Epithelial cell of proximal tubule (primary cell): ENCODE data around the gene LRRFIP2. TPM values are rescaled to one million over a fixed set of nuclear protein-coding genes. Genes with fewer than 3 reads are reported as not detected.
"Not testable (repeated sequence)": the region's sequence is repeated elsewhere in the genome, so short reads cannot be mapped to it uniquely, and the experiment has no call there.

Source experiments
- DNase-seq: peaks from one replicate; pipeline ENCODE4 v3.0.0-alpha.2; 2011; ENCODE audit warnings: low read depth
- H3K4me3 ChIP-seq: 2 replicates; pipeline ENCODE4 v1.5.1; 2011; ENCODE audit warnings: low read depth, mild to moderate bottlenecking, low read length
- total RNA-seq: library from RNA; depleted of rRNA; stranded (reverse); fragments of >200 nt; gene quantifications from 2 replicates; pipeline ENCODE4 v1.2.3, GENCODE V29; 2015
- TF ChIP-seq, protein P1 (sequence below): conservative IDR thresholded peaks from 2 replicates; pipeline ENCODE4 v1.5.1; 2012; ENCODE audit warnings: low read depth, mild to moderate bottlenecking, low read length

The LRRFIP2 gene
- total RNA-seq, 1 donor from 2014 or later, result 69.6 TPM

DNA sequence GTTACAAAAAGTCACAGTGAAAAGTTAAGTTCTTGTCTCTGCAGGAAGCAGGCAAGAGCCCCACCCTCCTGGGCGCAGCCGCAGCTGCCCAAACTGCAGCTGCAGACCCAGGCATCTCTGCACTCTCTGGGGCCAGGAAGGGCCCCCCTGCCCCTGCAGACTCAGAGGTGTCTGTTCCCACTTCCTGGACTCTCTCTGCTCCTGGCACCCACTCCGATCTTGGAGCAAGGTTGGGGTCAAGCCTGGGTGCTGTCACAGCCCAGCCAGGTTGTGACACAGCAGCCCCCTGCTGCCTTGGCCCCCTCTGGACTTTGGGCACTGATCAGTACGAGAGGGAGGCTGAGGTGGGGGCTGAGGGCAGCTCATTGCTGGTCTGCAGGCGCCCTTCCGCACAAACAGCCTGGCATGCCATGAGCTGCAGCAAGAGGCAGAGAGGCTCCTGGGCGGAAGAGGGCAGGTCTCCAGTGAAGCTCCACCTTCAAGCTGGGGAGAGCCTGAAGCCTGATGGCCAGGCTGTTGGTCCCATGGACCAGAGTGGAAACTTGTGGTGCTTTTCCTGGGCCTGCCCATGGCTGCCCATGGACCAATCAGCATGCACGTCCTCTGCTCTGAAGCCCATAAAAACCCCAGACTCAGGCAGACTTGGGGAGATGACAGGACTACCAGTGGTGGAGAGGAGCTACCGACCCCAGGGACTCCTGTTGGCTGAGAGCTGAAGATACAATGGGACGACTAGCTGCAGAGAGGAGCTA is 42.9 kb upstream of the LRRFIP2 start:
- H3K4me3 ChIP-seq, result no peak overlapping the region
- TF ChIP-seq, protein P1, sequence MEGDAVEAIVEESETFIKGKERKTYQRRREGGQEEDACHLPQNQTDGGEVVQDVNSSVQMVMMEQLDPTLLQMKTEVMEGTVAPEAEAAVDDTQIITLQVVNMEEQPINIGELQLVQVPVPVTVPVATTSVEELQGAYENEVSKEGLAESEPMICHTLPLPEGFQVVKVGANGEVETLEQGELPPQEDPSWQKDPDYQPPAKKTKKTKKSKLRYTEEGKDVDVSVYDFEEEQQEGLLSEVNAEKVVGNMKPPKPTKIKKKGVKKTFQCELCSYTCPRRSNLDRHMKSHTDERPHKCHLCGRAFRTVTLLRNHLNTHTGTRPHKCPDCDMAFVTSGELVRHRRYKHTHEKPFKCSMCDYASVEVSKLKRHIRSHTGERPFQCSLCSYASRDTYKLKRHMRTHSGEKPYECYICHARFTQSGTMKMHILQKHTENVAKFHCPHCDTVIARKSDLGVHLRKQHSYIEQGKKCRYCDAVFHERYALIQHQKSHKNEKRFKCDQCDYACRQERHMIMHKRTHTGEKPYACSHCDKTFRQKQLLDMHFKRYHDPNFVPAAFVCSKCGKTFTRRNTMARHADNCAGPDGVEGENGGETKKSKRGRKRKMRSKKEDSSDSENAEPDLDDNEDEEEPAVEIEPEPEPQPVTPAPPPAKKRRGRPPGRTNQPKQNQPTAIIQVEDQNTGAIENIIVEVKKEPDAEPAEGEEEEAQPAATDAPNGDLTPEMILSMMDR, result no peak
- DNase-seq, result no peak

DNA sequence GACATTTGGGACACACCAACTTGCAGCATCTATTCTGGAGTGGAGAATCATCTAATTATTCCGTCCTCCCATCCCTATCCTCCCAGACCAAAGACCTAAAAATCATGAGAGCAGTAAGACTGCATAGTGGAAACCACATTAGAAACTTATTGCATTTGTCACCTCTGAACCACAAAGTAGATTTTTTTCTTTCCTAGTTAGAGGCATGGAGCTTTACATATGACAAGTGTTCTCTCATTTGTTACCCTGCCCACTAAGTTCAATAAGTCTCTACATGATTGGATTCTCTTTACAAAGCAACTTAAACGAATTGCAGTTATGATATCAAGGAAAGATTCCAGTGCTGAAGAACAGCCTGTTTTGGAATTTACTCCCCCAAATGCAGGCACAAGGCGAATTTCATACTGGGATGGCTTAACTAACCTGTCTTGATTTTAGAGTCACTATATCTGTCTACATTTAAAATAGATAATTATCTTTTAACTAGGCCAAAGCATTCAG is 42.3 kb upstream of the LRRFIP2 start:
- no peak for DNase-seq
- no peak overlapping the region for H3K4me3 ChIP-seq
- TF ChIP-seq, protein P1, result no peak

DNA sequence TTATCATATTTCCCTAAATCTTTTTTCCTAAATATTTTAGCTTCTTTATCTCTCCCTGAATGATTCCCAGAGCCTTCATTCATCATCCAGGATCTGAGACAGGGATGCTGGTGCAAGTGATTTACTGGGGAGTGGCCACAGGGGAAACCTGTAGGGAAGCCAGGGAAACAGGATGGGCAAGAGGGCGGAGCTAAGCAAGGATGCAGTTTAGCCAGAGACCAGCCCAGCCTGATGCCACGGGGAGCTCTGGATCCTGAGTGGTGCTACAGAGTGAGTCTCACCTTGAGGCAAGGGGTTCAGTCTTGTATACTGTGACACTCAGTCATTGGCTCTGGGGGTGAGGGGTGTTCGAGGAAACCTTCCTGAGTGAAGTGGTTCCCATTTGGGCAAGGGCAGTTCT is 39.7 kb upstream of the LRRFIP2 start:
- no peak for DNase-seq
- TF ChIP-seq, protein P1, result no peak
- no peak overlapping the region for H3K4me3 ChIP-seq

DNA sequence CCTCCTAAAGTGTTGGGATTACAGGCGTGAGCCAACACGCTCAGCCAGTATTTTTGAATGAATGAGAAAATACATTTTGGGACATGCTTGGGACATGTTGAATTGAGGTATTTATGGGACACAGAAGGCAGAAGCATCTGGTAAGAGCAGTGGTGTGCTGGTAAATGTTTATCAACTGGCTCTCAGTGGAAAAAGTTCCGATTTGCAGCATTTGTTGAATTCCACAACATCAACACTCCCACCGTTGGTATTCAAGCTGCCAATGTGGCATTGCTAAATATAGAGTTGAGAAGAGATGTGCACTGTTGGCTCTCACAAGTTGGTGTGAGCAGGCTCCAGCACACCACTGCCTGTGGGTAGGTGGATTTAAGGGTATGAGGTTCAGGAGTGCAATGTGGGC is 35.8 kb upstream of the LRRFIP2 start:
- no peak overlapping the region for H3K4me3 ChIP-seq
- TF ChIP-seq, protein P1, result no peak
- no peak for DNase-seq

DNA sequence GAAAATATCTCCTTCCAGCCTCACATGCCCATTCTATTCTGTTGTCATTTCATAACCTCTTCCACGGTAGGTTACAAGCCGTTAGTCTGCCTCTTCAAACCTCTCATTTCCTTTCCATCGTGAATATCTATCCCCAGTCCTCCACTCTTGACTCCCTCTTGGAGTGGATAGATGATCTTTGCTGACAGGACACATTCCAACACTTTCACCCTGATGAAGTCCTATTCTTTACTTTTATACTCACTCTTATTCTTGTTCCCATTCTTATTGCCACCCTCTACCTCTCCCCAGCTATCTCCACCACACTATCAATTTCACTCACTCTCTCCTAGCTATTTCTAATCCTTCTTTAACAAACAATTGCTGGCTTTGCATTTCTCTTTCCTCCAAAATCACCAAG is 34.2 kb upstream of the LRRFIP2 start:
- not testable (repeated sequence) for H3K4me3 ChIP-seq, DNase-seq

DNA sequence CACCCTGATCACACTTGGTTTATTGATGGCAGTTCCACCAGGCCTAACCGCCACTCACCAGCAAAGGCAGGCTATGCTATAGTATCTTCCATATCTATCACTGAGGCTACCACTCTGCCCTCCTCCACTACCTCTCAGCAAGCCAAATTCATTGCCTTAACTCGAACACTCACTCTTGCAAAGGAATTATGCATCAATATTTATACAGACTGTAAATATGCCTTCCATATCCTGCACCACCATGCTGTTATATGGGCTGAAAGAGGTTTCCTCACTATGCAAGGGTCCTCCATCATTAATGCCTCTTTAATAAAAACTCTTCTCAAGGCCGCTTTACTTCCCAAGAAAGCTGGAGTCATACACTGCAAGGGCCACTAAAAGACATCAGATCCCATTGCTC is 33.6 kb upstream of the LRRFIP2 start:
- not testable (repeated sequence) for DNase-seq

DNA sequence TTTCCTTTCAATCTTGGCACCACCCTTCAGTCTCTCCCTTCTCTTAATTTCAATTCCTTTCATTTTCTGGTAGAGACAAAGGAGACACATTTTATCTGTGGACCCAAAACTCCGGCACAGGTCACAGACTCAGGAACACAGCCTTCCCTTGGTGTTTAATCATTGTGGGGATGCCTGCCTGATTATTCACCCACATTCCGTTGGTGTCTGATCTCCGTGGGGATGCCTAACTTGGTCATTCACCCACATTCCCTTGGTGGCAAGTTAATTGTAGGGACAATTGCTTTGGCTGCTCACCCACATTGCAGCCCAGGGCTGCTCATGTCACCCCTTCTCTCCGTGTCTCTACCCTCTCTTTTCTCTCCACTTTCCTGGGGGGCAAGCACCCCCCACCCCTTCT is 31.7 kb upstream of the LRRFIP2 start:
- H3K4me3 ChIP-seq, DNase-seq: not testable (repeated sequence)

More for the DNA sequence above, 33.6 kb upstream of the LRRFIP2 start:
- not testable (repeated sequence) for H3K4me3 ChIP-seq

DNA sequence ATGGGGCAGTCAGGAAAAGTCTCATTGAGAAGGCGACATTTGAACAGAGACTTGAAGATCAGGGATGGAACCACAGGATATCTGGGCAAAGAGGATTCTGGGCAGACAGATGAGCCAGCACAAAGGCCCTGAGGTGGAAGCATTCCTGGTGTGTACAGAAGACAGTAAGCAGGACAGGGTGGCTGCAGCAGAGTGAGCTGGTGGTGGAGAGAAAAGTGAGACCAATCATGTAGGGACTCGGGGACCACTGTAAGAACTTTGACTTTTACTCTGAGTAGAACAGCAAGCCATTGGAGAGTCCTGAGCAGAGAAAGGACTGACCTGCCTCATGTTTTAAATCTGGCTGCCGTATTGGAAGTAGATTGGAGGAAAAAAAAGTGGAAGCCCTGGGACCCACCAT is 29.9 kb upstream of the LRRFIP2 start:
- DNase-seq, result no peak
- TF ChIP-seq, protein P1, result no peak
- no peak overlapping the region for H3K4me3 ChIP-seq
